Type B pancreatic cell (in vitro differentiated cells): Measurements from ENCODE around the gene MAML2. TPM values are rescaled to one million over a fixed set of nuclear protein-coding genes. Genes with fewer than 3 reads are reported as not detected.
A peak's percentile ranks its signal among the peaks of the same experiment; 100 is the strongest.

Experiments
- DNase-seq: peaks from one replicate; pipeline ENCODE4 v3.0.0; 2021; ENCODE audit warnings: mixed read lengths; ENCODE audit not compliant: unreplicated experiment; ENCODE audit errors: extremely low spot score
- H3K27ac Mint-ChIP-seq: 2 replicates; pipeline ENCODE4 v1.8.0; 2021; ENCODE audit warnings: mild to moderate bottlenecking, mixed read lengths
- H3K27me3 Mint-ChIP-seq: 2 replicates; pipeline ENCODE4 v1.8.0; 2021; ENCODE audit warnings: mixed read lengths
- H3K36me3 Mint-ChIP-seq: 2 replicates; pipeline ENCODE4 v1.8.0; 2021; ENCODE audit warnings: mixed read lengths
- H3K4me1 Mint-ChIP-seq: one replicate; pipeline ENCODE4 v1.8.0; 2021; ENCODE audit warnings: mixed read lengths; ENCODE audit not compliant: unreplicated experiment
- H3K4me3 Mint-ChIP-seq: 2 replicates; pipeline ENCODE4 v1.8.0; 2021; ENCODE audit warnings: mild to moderate bottlenecking, mixed read lengths
- H3K9me3 Mint-ChIP-seq: 2 replicates; pipeline ENCODE4 v1.8.0; 2021; ENCODE audit warnings: mixed read lengths
- CTCF ChIP-seq: fragments of 200-600 bp; sonication (generic); conservative IDR thresholded peaks from 2 replicates; pipeline ENCODE4 v1.5.0; 2021; ENCODE audit warnings: antibody characterized with exemption, mild to moderate bottlenecking
- total RNA-seq: library from RNA; stranded (reverse); gene quantifications from 2 replicates; pipeline ENCODE4 v1.2.1, GENCODE V29; 2021; ENCODE audit warnings: low replicate concordance

The MAML2 gene
- total RNA-seq, 1 donor from 2014 or later = 20.8 TPM

GRCh38 chr11:95972060-95972459 lies 370.9 kb downstream of the MAML2 start:
- Mint-ChIP-seq H3K9me3 (peaks cover 4% of the 10 kb centered on the region), H3K4me1 (no peaks in the 10 kb centered on the region), H3K36me3 (peaks cover 7% of the 10 kb centered on the region), H3K27me3 (no peaks in the 10 kb centered on the region), H3K4me3 (no peak overlapping the region), H3K27ac (no peak overlapping the region)
- TF ChIP-seq CTCF = no peak
- DNase-seq = no peak

GRCh38 chr11:95968585-95968984 lies 374.4 kb downstream of the MAML2 start:
- H3K4me3 Mint-ChIP-seq = no peak overlapping the region
- no peaks in the 10 kb centered on the region for H3K4me1 Mint-ChIP-seq

GRCh38 chr11:95964281-95964680 lies 378.7 kb downstream of the MAML2 start:
- H3K4me1 Mint-ChIP-seq = no peaks in the 10 kb centered on the region
- no peak overlapping the region for H3K4me3 Mint-ChIP-seq
- peaks cover 4% of the 10 kb centered on the region for H3K9me3 Mint-ChIP-seq
- no peak for TF ChIP-seq CTCF
- H3K36me3 Mint-ChIP-seq = no peaks in the 10 kb centered on the region
- H3K27ac Mint-ChIP-seq = no peak overlapping the region
- H3K27me3 Mint-ChIP-seq = no peaks in the 10 kb centered on the region
- no peak for DNase-seq

More at GRCh38 chr11:95968585-95968984, 374.4 kb downstream of the MAML2 start:
- Mint-ChIP-seq H3K27ac (no peak overlapping the region), H3K9me3 (peaks cover 4% of the 10 kb centered on the region), H3K27me3 (no peaks in the 10 kb centered on the region), H3K36me3 (no peaks in the 10 kb centered on the region)
- TF ChIP-seq CTCF = peak; percentile 33
- no peak for DNase-seq

GRCh38 chr11:95961758-95962157 lies 381.2 kb downstream of the MAML2 start:
- TF ChIP-seq CTCF = no peak
- Mint-ChIP-seq H3K27ac (no peak overlapping the region), H3K4me3 (no peak overlapping the region), H3K4me1 (no peaks in the 10 kb centered on the region), H3K9me3 (no peaks in the 10 kb centered on the region), H3K36me3 (no peaks in the 10 kb centered on the region), H3K27me3 (no peaks in the 10 kb centered on the region)
- no peak for DNase-seq

GRCh38 chr11:95950905-95951304 lies 392.1 kb downstream of the MAML2 start:
- H3K27me3 Mint-ChIP-seq = no peaks in the 10 kb centered on the region
- no peaks in the 10 kb centered on the region for H3K4me1 Mint-ChIP-seq
- no peak for DNase-seq
- no peaks in the 10 kb centered on the region for H3K36me3 Mint-ChIP-seq
- no peak overlapping the region for H3K4me3 Mint-ChIP-seq
- peaks cover 12% of the 10 kb centered on the region for H3K9me3 Mint-ChIP-seq
- TF ChIP-seq CTCF = no peak
- H3K27ac Mint-ChIP-seq = no peak overlapping the region

- no peaks in the 10 kb centered on the region for H3K4me1 Mint-ChIP-seq
- no peak overlapping the region for H3K4me3 Mint-ChIP-seq
- no peak overlapping the region for H3K27ac Mint-ChIP-seq
- H3K27me3 Mint-ChIP-seq = no peaks in the 10 kb centered on the region
- no peak for TF ChIP-seq CTCF
- H3K36me3 Mint-ChIP-seq = no peaks in the 10 kb centered on the region
- no peak for DNase-seq
- peaks cover 12% of the 10 kb centered on the region for H3K9me3 Mint-ChIP-seq
Measured at GRCh38 chr11:95948637-95949036, 394.4 kb downstream of the MAML2 start.
